Measurements from ENCODE around the gene DERA.

DNA sequence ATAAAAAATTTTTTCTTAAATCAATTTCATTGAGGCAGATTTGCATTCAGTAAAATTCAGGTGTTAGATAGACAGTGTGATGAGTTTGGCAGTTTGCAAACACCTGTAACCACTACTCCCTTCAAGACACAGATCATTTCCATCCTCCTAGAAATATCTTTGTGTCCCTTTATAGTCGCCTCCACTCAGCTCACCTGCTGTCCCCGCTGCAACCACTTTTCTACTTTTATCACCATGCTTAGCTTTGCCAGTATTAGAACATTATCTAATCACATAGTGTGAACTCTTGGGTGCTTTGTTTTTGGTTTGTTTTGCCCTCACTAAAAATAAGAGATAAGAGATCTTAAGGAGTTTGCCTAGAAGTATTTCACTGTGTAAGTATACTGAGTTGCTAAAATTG lies 73.8 kb downstream of the DERA start:
- TF ChIP-seq CTCF (IDR thresholded peaks at IDR 0.05), result no peak
- no peak for TF ChIP-seq POLR2A (IDR thresholded peaks at IDR 0.05)
- no peak for TF ChIP-seq POLR2AphosphoS5 (IDR thresholded peaks at IDR 0.05)
